Heart right ventricle (tissue), 16 donors: ENCODE data around the gene NDUFC2. TPM values are rescaled to one million over a fixed set of nuclear protein-coding genes. Genes with fewer than 3 reads are reported as not detected.
A peak's percentile ranks its signal among the peaks of the same experiment; 100 is the strongest.
"Not testable (repeated sequence)": the region's sequence is repeated elsewhere in the genome, so short reads cannot be mapped to it uniquely, and the experiment has no call there.

Experiments
- ATAC-seq, 8 donors: fragments of 200-7000 bp; cut with Tn5 transposase; one replicate each; pipeline ENCODE4 v1.9.1; 2020; ENCODE audit warnings: mild to moderate bottlenecking in 8 of 8, moderate library complexity in 8 of 8, moderate number of reproducible peaks in 1 of 8
- DNase-seq, 2 donors: peaks; one replicate each; pipeline ENCODE4 v3.0.0-alpha.2; 2020
- H3K27ac ChIP-seq, 10 donors: fragments of 200-600 bp; sonication (generic) in 2 of 10; one replicate each; pipeline versions ENCODE4 v1.5.0 to v1.8.0; 2020 to 2022; ENCODE audit warnings: mild to moderate bottlenecking in 3 of 10
- H3K27me3 ChIP-seq, 7 donors: fragments of 200-600 bp; one replicate each; pipeline ENCODE4 v1.8.0; 2021 to 2022; ENCODE audit warnings: mild to moderate bottlenecking in 2 of 7
- H3K36me3 ChIP-seq, 9 donors: fragments of 200-600 bp; sonication (generic) in 1 of 9; one replicate each; pipeline versions ENCODE4 v1.5.0 to v1.8.0; 2020 to 2022; ENCODE audit warnings: mild to moderate bottlenecking in 2 of 9
- H3K4me1 ChIP-seq, 9 donors: fragments of 200-600 bp; sonication (generic) in 1 of 9; one replicate each; pipeline versions ENCODE4 v1.5.0 to v1.8.0; 2020 to 2022; ENCODE audit warnings: mild to moderate bottlenecking in 4 of 9
- H3K4me3 ChIP-seq, 10 donors: fragments of 200-600 bp; sonication (generic) in 2 of 10; one replicate each; pipeline versions ENCODE4 v1.5.0 to v1.8.0; 2020 to 2022; ENCODE audit warnings: mild to moderate bottlenecking in 7 of 10, moderate library complexity in 2 of 10
- H3K9me3 ChIP-seq, 11 donors: fragments of 200-600 bp in 10 of 11; sonication (generic) in 2 of 11; one replicate each; pipeline versions ENCODE4 v1.5.0 to v1.8.0; 2013 to 2022; ENCODE audit warnings: mild to moderate bottlenecking in 2 of 11, control low read depth in 1 of 11, moderate library complexity in 1 of 11
- WGBS, 2 donors: extraction: QIAGEN DNeasy Blood & Tissue Kit; methylation state at CpG; one replicate each; pipeline ENCODE4 v1.1.7; 2013; ENCODE audit warnings: inconsistent platforms in 1 of 2; 5-methylcytosine and 5-hydroxymethylcytosine counted together
- intact Hi-C, 10 donors: fragments of 100-400 bp; cut with DNase I; formaldehyde crosslinking; loops; one replicate each; pipeline versions ENCODE4 v1.11.1 to v1.14.2; 2022
- polyA plus RNA-seq, 2 donors: library from polyadenylated mRNA; stranded (reverse); fragments of 200-250 nt; gene quantifications; one replicate each; pipeline ENCODE4 v1.2.3, GENCODE V29; 2013
- total RNA-seq, 10 donors: library from RNA; stranded (reverse); fragmentation: NEBNext Ultra II Directional in 3 of 10; extraction: Animal tissue kit (Norgen Biotek cat#: 25700) in 3 of 10; gene quantifications; one replicate each; pipeline versions ENCODE4 v1.2.1 to v1.2.4, GENCODE V29; 2021 to 2023
- TF ChIP-seq, protein P1 (sequence below), 9 donors: fragments of 200-600 bp; sonication (generic) in 2 of 9; IDR thresholded peaks; one replicate each; pipeline versions ENCODE4 v1.5.0 to v1.8.0; 2021 to 2022; ENCODE audit warnings: antibody characterized with exemption in 9 of 9, mild to moderate bottlenecking in 5 of 9, moderate library complexity in 1 of 9
- donor health status: Arrhythmogenic right ventricular cardiomyopathy.
- donor health status: ischemic (EF 13 %, LVEDD 7.1; RV severe dilation, severe dysfunction).
- donor health status: healthy with polysubstance abuse.
- donor health status: DM: no; HTN: yes; CAD: no.
- donor health status: DM: no; HTN: no; CAD: no.
- donor health status: ischemic (EF 25% LVEDD 6.9; RV normal size, moderate dysfunction).
- donor health status: ischemic (EF 25% LVEDD 5.7; RV mildly dilated, moderate dysfunction).
- donor health status: healthy.
- donor health status: DM: yes; HTN: yes; CAD: no.
- donor health status: Ischemic cardiomyopathy.
- donor health status: ischemic (EF 35%, LVEDD 5.7; RV mildly dilated, moderate dysfunction).
- donor health status: nonischemic (EF 11% LVEDD 7.7; RV severe dilation, severe dysfunction).
- donor health status: DM: yes; HTN: yes; CAD: no.
- donor health status: PGD.
- donor health status: ischemic (EF 29% LVEDD 5.4; RV normal size, mild dysfunction).
- donor health status: nonischemic (EF 23%, LVEDD 6.1; RV moderate dilation, normal function).

NDUFC2 gene
- total and polyA plus RNA-seq, 12 donors, result 69.7 to 400 (median 275) TPM

DNA sequence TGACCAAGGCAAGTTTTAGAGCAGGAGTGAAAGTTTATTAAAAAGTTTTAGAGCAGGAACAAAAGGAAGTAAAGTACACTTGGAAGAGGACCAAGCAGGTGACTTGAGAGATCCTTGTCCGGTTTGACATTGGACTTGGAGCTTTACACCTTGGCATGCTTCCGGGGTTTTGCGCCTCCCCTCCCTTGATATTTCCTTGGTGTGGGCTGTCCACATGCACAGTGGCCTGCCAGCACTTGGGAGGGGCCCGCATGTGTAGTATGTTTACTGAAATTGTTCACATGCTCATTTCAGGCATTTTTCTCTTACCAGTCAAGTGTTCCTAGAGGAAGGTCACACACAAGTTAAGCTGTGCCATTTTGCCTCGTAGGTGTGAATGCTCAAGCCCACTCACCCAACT, 35.0 kb downstream of the NDUFC2 start:
- Histone ChIP-seq H3K36me3 (no peaks in the 10 kb centered on the region), H3K4me1 (peaks cover 0 to 27% (median 18%) of the 10 kb centered on the region in 9 donors), H3K27me3 (no peaks in the 10 kb centered on the region), H3K27ac (no peak overlapping the region), H3K9me3 (no peaks in the 10 kb centered on the region), H3K4me3 (no peak overlapping the region)
- TF ChIP-seq, protein P1, sequence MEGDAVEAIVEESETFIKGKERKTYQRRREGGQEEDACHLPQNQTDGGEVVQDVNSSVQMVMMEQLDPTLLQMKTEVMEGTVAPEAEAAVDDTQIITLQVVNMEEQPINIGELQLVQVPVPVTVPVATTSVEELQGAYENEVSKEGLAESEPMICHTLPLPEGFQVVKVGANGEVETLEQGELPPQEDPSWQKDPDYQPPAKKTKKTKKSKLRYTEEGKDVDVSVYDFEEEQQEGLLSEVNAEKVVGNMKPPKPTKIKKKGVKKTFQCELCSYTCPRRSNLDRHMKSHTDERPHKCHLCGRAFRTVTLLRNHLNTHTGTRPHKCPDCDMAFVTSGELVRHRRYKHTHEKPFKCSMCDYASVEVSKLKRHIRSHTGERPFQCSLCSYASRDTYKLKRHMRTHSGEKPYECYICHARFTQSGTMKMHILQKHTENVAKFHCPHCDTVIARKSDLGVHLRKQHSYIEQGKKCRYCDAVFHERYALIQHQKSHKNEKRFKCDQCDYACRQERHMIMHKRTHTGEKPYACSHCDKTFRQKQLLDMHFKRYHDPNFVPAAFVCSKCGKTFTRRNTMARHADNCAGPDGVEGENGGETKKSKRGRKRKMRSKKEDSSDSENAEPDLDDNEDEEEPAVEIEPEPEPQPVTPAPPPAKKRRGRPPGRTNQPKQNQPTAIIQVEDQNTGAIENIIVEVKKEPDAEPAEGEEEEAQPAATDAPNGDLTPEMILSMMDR (IDR thresholded peaks at IDR 0.05), result no peak
- no peak for DNase-seq
- 87 to 98% methylated on average over 5 of the region's 5 CpGs for WGBS, 2 donors
- intact Hi-C loops, result loop anchor here in 3 of 10 donors (5.0 to 10.0 kb wide), 2 partner anchors 42 to 50 kb away; partner anchors contain the start of gene INTS4 (in 2 of the 3)
- ATAC-seq, result no peak

DNA sequence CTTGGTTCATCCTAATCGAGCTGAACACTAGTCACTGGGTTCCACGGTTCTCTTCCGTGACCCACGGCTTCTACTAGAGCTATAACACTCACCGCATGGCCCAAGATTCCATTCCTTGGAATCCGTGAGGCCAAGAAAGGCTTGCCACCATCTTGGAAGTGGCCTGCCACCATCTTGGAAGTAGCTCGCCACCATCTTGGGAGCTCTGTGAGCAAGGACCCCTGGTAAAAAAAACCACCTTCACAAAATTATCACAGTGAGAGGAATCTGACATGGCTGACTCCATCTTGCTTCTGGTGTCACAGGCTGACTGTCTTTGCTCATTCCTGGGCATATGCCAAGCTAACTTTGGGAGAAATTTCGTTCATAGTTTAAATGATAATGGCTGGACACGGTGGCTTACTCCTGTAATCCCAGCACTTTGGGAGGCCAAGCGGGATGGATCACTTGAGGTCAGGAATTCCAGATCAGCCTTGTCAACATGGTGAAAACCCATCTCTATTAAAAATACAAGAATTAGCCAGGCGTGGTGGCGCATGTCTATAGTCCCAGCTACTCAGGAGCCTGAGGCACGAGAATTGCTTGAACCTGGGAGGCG, 37.7 kb downstream of the NDUFC2 start:
- 94% methylated on average over 14 of the region's 14 CpGs for WGBS, 2 donors
- H3K27ac ChIP-seq, result no peak overlapping the region
- no peak for DNase-seq
- intact Hi-C loops, result loop anchor here in 2 of 10 donors (10.0 kb wide), 1 partner anchor 47 kb away; the partner anchor contains the start of gene INTS4 (in 2 of the 2)
- TF ChIP-seq, protein P1 (IDR thresholded peaks at IDR 0.05), result no peak
- H3K36me3 ChIP-seq, result no peaks in the 10 kb centered on the region
- no peaks in the 10 kb centered on the region for H3K27me3 ChIP-seq
- peaks cover 0 to 35% (median 18%) of the 10 kb centered on the region in 9 donors for H3K4me1 ChIP-seq
- ATAC-seq, result no peak
- H3K9me3 ChIP-seq, result no peaks in the 10 kb centered on the region
- no peak overlapping the region for H3K4me3 ChIP-seq

DNA sequence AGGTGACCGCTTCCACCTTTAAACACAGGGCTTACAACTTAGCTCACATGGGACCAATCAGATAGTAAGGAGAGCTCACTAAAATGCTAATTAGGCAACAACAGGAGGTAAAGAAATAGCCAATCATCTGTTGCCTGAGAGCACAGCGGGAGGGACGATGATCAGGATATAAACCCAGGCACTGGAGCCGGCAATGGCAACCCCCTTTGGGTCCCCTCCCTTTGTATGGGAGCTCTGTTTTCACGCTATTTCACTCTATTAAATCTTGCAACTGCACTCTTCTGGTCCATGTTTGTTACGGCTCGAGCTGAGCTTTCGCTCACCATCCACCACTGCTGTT, 38.3 kb downstream of the NDUFC2 start:
- not testable (repeated sequence) for H3K4me3 ChIP-seq, ATAC-seq, H3K27ac ChIP-seq, H3K36me3 ChIP-seq, H3K27me3 ChIP-seq, H3K9me3 ChIP-seq, DNase-seq
- WGBS, 2 donors, result 98% methylated on average over 8 of the region's 8 CpGs
- H3K4me1 ChIP-seq, result peaks cover 0 to 33% (median 17%) of the 10 kb centered on the region in 9 donors
- intact Hi-C loops, result loop anchor here in 2 of 10 donors (10.0 kb wide), 1 partner anchor 47 kb away; the partner anchor contains the start of gene INTS4 (in 2 of the 2)

DNA sequence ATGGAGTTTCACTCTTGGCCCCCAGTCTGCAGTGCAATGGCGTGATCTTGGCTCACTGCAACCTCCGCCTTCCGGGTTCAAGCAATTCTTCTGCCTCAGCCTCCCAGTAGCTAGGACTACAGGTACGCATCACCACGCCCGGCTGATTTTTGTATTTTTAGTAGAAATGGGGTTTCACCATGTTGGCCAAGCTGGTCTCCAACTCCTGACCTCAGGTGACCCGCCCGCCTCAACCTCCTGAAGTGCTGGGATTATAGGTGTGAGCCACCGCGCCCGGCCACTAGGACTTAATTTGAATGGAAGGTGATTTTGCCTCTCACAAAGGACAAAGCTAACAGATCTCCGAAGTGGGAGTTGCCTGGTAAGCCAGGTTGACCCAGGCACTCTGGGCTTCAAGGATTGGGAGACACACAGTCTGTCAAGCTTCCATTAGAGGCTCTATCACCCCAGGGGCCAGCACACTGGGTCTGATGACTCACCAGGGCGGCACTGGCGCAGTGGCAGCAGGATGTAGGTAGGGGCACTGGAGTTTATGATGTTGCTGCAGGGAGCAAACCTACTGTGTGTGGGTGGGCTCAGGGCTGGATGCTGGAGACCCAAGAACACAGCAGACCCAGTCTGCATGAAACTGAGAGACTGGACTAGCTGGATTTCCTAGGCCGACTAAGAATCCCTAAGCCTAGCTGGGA, 38.8 kb downstream of the NDUFC2 start:
- H3K27ac ChIP-seq, result peak overlapping the region in 7 of 10 donors; percentile 39 to 87 (median 58)
- H3K27me3 ChIP-seq, result no peaks in the 10 kb centered on the region
- intact Hi-C loops, result loop anchor here in 2 of 10 donors (10.0 kb wide), 1 partner anchor 46 kb away; the partner anchor contains the start of gene INTS4 (in 2 of the 2)
- ATAC-seq (no peak), DNase-seq (no peak)
- H3K36me3 ChIP-seq, result no peaks in the 10 kb centered on the region
- peaks cover 0 to 27% (median 15%) of the 10 kb centered on the region in 9 donors for H3K4me1 ChIP-seq
- no peaks in the 10 kb centered on the region for H3K9me3 ChIP-seq
- WGBS, 2 donors, result 90 to 91% methylated on average over 15 of the region's 15 CpGs
- TF ChIP-seq, protein P1 (IDR thresholded peaks at IDR 0.05), result no peak
- no peak overlapping the region for H3K4me3 ChIP-seq
